B cell (primary cell): ENCODE data around the gene TAS1R2. TPM values are rescaled to one million over a fixed set of nuclear protein-coding genes. Genes with fewer than 3 reads are reported as not detected.

Experiments
- ATAC-seq: fragments of 200-7000 bp; cut with Tn5 transposase; one replicate; pipeline ENCODE4 v1.10.0; 2021; ENCODE audit warnings: low read depth, mild to moderate bottlenecking, moderate number of reproducible peaks, moderate library complexity
- CTCF ChIA-PET: fragments of 350-600 bp; sonication (Branson Sonifier 250); formaldehyde crosslinking; loops from one replicate; lab custom pipeline; 2021; ENCODE audit warnings: antibody characterized with exemption, inconsistent platforms; lab: Charles Lee
- POLR2A ChIA-PET: fragments of 350-600 bp; sonication (Branson Sonifier 250); formaldehyde crosslinking; loops from one replicate; lab custom pipeline; 2021; ENCODE audit warnings: antibody characterized with exemption; lab: Charles Lee
- DNase-seq: peaks from one replicate; pipeline ENCODE4 v3.0.0; 2013
- H2AFZ ChIP-seq: 2 replicates; pipeline ENCODE4 v1.6.1; 2012; ENCODE audit warnings: mild to moderate bottlenecking, low read depth, low read length; ENCODE audit not compliant: insufficient read depth, poor library complexity, severe bottlenecking
- H3K27ac ChIP-seq, 2 donors: 1 replicate in 1 of 2; 2 replicates in 1 of 2; pipeline ENCODE4 v1.5.1; 2012 to 2013; ENCODE audit warnings: low read length in 2 of 2, mild to moderate bottlenecking in 2 of 2, moderate library complexity in 1 of 2
- H3K27me3 ChIP-seq, 4 experiments: fragments of 200-600 bp in 1 of 4; sonication (generic) in 1 of 4; replicated peaks in 1 of 4; 1 replicate in 2 of 4; 2 replicates in 2 of 4; pipeline versions ENCODE4 v1.6.1 to v1.7.0; 2013 to 2016; ENCODE audit warnings: low read length in 3 of 4, mild to moderate bottlenecking in 2 of 4, mixed read lengths in 1 of 4, moderate library complexity in 1 of 4; ENCODE audit not compliant: insufficient read depth in 4 of 4, control insufficient read depth in 3 of 4; ENCODE audit errors: control extremely low read depth in 1 of 4
- H3K36me3 ChIP-seq, 2 experiments: replicated peaks in 1 of 2; 1 replicate in 1 of 2; 2 replicates in 1 of 2; pipeline versions ENCODE4 v1.6.1 to v1.7.1; 2013; ENCODE audit warnings: low read length in 1 of 2; ENCODE audit not compliant: insufficient read depth in 2 of 2, control insufficient read depth in 1 of 2; ENCODE audit errors: control extremely low read depth in 1 of 2, extremely low read depth in 1 of 2
- H3K4me1 ChIP-seq, 2 donors: fragments of 200-600 bp in 1 of 2; sonication (generic) in 1 of 2; 1 replicate in 1 of 2; 2 replicates in 1 of 2; pipeline versions ENCODE4 v1.5.1 to v1.6.1; 2013 to 2017; ENCODE audit warnings: low read length in 2 of 2; ENCODE audit not compliant: control insufficient read depth in 2 of 2, insufficient read depth in 2 of 2
- H3K4me2 ChIP-seq: replicated peaks from 2 replicates; pipeline ENCODE3; 2012; ENCODE audit warnings: mild to moderate bottlenecking, low read depth, low read length; ENCODE audit not compliant: poor library complexity, severe bottlenecking
- H3K4me3 ChIP-seq, 5 experiments: fragments of 200-600 bp in 1 of 5; sonication (generic) in 1 of 5; 1 replicate in 3 of 5; 2 replicates in 2 of 5; pipeline versions ENCODE4 v1.5.1 to v1.7.0; 2011 to 2016; ENCODE audit warnings: low read length in 4 of 5, mild to moderate bottlenecking in 4 of 5, low read depth in 2 of 5, control low read depth in 1 of 5, moderate library complexity in 1 of 5; ENCODE audit not compliant: insufficient read depth in 1 of 5; ENCODE audit errors: control extremely low read depth in 1 of 5, extremely low read depth in 1 of 5
- H3K79me2 ChIP-seq: fragments of 200-600 bp; sonication (generic); one replicate; pipeline ENCODE4 v1.6.0; 2016; ENCODE audit warnings: low read length; ENCODE audit not compliant: control insufficient read depth, insufficient read depth
- H3K9ac ChIP-seq: fragments of 200-600 bp; sonication (generic); 2 replicates; pipeline ENCODE4 v1.6.1; 2017; ENCODE audit warnings: mild to moderate bottlenecking, low read length, moderate library complexity
- H3K9me3 ChIP-seq, 3 donors: one replicate each; pipeline versions ENCODE4 v1.6.1 to v1.7.1; 2013; ENCODE audit warnings: low read length in 2 of 3; ENCODE audit not compliant: control insufficient read depth in 2 of 3, insufficient read depth in 1 of 3; ENCODE audit errors: control extremely low read depth in 1 of 3
- H4K20me1 ChIP-seq: 2 replicates; pipeline ENCODE4 v1.6.0; 2012; ENCODE audit warnings: mild to moderate bottlenecking, low read length; ENCODE audit not compliant: insufficient read depth, control insufficient read depth, poor library complexity, severe bottlenecking
- H3K27ac Mint-ChIP-seq: one replicate; pipeline ENCODE4 v1.8.0; 2021; ENCODE audit warnings: mixed read lengths
- H3K27me3 Mint-ChIP-seq: one replicate; pipeline ENCODE4 v1.8.0; 2021; ENCODE audit warnings: mixed read lengths
- H3K4me1 Mint-ChIP-seq: one replicate; pipeline ENCODE4 v1.8.0; 2021; ENCODE audit warnings: mixed read lengths
- H3K4me3 Mint-ChIP-seq: one replicate; pipeline ENCODE4 v1.8.0; 2021; ENCODE audit warnings: mixed read lengths
- H3K9me3 Mint-ChIP-seq: one replicate; pipeline ENCODE4 v1.8.0; 2022; ENCODE audit warnings: mixed read lengths; ENCODE audit not compliant: insufficient read depth
- EZH2 ChIP-seq: IDR thresholded peaks from 2 replicates; pipeline ENCODE4 v1.6.1; 2012; ENCODE audit warnings: borderline replicate concordance, low read depth, mild to moderate bottlenecking, moderate library complexity, low read length; ENCODE audit not compliant: insufficient read depth, poor library complexity, severe bottlenecking
- WGBS: methylation state at CpG from one replicate; pipeline ENCODE4 v1.1.5; 2013; ENCODE audit warnings: missing lambda C conversion rate; ENCODE audit not compliant: insufficient coverage; 5-methylcytosine and 5-hydroxymethylcytosine counted together
- intact Hi-C: fragments of 100-400 bp; cut with micrococcal nuclease; formaldehyde crosslinking; loops from one replicate; pipeline ENCODE4 v1.10.0; 2022
- polyA plus RNA-seq: library from polyadenylated mRNA; depleted of rRNA; stranded (reverse); fragments of >200 nt; gene quantifications from 2 replicates; pipeline ENCODE4 v1.2.3, GENCODE V29; 2012
- total RNA-seq, 2 donors: library from RNA; stranded (reverse); fragments of 120-200 nt in 1 of 2; gene quantifications; 1 replicate in 1 of 2; 2 replicates in 1 of 2; pipeline versions ENCODE4 v1.2.3 to v1.2.4, GENCODE V29; 2013 to 2022
- TF ChIP-seq, protein P1 (sequence below): fragments of 200-600 bp; IDR thresholded peaks from one replicate; pipeline ENCODE4 v1.8.0; 2022; ENCODE audit warnings: antibody characterized with exemption, mild to moderate bottlenecking

The TAS1R2 gene
- total and polyA plus RNA-seq, 2 donors (not counting 1 experiment from before 2014, with no cell fraction given) = not detected

- intact Hi-C loops = loop anchor here (5.0 kb wide), 1 partner anchor 226 kb away; no protein-coding TSS in a partner anchor
- Histone ChIP-seq H2AFZ (no peak overlapping the region), H3K4me1 (no peaks in the 10 kb centered on the region), H3K9ac (no peak overlapping the region), H3K27ac (no peak overlapping the region), H3K36me3 (no peaks in the 10 kb centered on the region), H4K20me1 (no peaks in the 10 kb centered on the region), H3K79me2 (no peaks in the 10 kb centered on the region), H3K4me2 (no peak overlapping the region), H3K27me3 (peaks cover 0 to 16% (median 0%) of the 10 kb centered on the region in 4 experiments), H3K4me3 (no peak overlapping the region), H3K9me3 (peaks cover 0 to 22% (median 0%) of the 10 kb centered on the region in 3 donors)
- Mint-ChIP-seq H3K4me1 (no peaks in the 10 kb centered on the region), H3K9me3 (peaks cover 2% of the 10 kb centered on the region), H3K4me3 (no peak overlapping the region), H3K27ac (no peak overlapping the region), H3K27me3 (peaks cover 35% of the 10 kb centered on the region)
- ATAC-seq (no peak), DNase-seq (no peak)
- 97% methylated on average over 6 of the region's 6 CpGs for WGBS
- CTCF ChIA-PET = interaction anchor here (1.5 kb wide), 1 partner anchor 13 kb away, joined by 4 read pairs; no protein-coding TSS in a partner anchor
- POLR2A ChIA-PET = no interaction called here
- TF ChIP-seq, protein P1, sequence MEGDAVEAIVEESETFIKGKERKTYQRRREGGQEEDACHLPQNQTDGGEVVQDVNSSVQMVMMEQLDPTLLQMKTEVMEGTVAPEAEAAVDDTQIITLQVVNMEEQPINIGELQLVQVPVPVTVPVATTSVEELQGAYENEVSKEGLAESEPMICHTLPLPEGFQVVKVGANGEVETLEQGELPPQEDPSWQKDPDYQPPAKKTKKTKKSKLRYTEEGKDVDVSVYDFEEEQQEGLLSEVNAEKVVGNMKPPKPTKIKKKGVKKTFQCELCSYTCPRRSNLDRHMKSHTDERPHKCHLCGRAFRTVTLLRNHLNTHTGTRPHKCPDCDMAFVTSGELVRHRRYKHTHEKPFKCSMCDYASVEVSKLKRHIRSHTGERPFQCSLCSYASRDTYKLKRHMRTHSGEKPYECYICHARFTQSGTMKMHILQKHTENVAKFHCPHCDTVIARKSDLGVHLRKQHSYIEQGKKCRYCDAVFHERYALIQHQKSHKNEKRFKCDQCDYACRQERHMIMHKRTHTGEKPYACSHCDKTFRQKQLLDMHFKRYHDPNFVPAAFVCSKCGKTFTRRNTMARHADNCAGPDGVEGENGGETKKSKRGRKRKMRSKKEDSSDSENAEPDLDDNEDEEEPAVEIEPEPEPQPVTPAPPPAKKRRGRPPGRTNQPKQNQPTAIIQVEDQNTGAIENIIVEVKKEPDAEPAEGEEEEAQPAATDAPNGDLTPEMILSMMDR = no peak
- TF ChIP-seq EZH2 = no peak
Observed at GRCh38 chr1:18823438-18823837, 36.0 kb downstream of the TAS1R2 start.

DNA sequence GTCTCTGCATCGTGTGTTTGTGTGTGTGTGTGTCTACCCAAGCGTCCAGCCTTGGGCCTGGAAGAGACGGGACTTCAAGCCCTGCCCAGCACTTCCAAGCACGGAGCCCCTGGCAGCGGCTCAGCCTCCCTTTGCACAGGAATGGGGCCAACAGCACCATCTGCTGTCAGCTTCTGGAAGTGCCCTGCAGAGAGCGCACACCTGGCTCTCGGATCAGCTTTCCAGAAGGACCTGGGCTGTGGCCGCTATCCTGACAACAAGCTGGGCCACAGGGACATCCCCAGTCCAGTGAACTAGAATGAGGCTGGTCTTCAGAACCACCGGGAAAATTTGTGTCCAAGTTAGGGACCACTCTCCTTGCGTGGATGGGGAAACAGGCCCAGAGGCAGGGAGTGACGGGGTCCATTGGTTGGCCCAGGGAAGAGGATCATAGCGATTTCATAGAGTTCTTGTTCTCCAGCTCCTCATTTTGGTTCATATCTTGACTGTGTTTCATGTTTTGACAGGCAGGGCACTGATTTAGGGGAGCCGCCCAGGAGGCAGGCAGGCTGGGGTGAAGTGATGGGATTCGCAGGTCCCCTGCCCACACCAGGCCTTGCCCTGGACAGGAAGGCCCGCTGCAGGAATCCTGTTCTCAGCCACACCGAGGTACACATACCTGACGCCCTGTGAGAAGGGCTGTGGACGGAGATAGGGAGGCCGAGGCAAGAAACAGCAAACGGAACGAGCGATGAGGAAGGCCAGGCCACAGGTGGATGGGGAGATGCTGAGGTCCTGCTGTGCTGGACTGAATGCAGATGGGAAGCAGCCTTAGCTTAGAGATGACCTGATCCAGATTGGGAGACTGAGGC is 38.4 kb downstream of the TAS1R2 start:
- peaks cover 0 to 12% (median 2%) of the 10 kb centered on the region in 4 experiments for H3K27me3 ChIP-seq
- ChIA-PET CTCF (no interaction called here), POLR2A (no interaction called here)
- H2AFZ ChIP-seq = no peak overlapping the region
- no peaks in the 10 kb centered on the region for H3K4me1 Mint-ChIP-seq
- ATAC-seq = no peak
- peak; percentile 31 for DNase-seq
- no peaks in the 10 kb centered on the region for H4K20me1 ChIP-seq
- H3K4me3 Mint-ChIP-seq = no peak overlapping the region
- no peak overlapping the region for H3K27ac ChIP-seq
- WGBS = 45% methylated on average over 22 of the region's 22 CpGs
- no peak overlapping the region for H3K4me3 ChIP-seq
- no peaks in the 10 kb centered on the region for H3K79me2 ChIP-seq
- peaks cover 53% of the 10 kb centered on the region for H3K27me3 Mint-ChIP-seq
- intact Hi-C loops = loop anchor here (5.0 kb wide), 1 partner anchor 224 kb away; no protein-coding TSS in a partner anchor
- H3K36me3 ChIP-seq = no peaks in the 10 kb centered on the region
- no peaks in the 10 kb centered on the region for H3K4me1 ChIP-seq
- H3K4me2 ChIP-seq = no peak overlapping the region
- TF ChIP-seq, protein P1 = peak; percentile 72
- TF ChIP-seq EZH2 = no peak
- peaks cover 0 to 13% (median 0%) of the 10 kb centered on the region in 3 donors for H3K9me3 ChIP-seq
- no peaks in the 10 kb centered on the region for H3K9me3 Mint-ChIP-seq
- no peak overlapping the region for H3K9ac ChIP-seq
- no peak overlapping the region for H3K27ac Mint-ChIP-seq
